CD4-positive, alpha-beta T cell treated with Interleukin-12 subunit alpha and Interleukin-12 subunit beta, for 1 hour (primary cell): ENCODE results near the gene MYRF.
A peak's percentile ranks its signal among the peaks of the same experiment; 100 is the strongest.

Source experiments
- DNase-seq: peaks from one replicate; pipeline ENCODE4 v3.0.0-alpha.2; 2020

The MYRF gene

DNA sequence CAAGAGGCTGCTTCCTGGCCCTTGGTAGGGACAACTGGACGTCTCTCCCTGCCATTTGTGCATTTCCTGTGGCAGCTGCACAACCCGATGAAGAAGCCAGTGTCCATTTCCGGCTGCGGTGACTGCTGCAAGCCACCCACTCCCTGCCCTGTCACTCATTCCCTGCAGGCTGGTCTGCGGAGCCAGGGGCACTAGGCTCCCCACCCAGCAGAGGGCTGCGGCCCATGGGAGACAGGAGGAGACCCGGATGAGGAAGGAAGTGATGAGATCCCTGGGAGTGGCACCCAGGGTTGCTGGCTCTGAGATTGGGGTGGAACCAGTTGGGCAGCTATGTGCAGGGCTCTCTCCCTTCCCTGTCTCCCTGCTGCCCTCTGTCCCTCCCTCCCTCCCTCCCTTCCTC is 10.0 kb upstream of the MYRF start:
- no peak for DNase-seq

DNA sequence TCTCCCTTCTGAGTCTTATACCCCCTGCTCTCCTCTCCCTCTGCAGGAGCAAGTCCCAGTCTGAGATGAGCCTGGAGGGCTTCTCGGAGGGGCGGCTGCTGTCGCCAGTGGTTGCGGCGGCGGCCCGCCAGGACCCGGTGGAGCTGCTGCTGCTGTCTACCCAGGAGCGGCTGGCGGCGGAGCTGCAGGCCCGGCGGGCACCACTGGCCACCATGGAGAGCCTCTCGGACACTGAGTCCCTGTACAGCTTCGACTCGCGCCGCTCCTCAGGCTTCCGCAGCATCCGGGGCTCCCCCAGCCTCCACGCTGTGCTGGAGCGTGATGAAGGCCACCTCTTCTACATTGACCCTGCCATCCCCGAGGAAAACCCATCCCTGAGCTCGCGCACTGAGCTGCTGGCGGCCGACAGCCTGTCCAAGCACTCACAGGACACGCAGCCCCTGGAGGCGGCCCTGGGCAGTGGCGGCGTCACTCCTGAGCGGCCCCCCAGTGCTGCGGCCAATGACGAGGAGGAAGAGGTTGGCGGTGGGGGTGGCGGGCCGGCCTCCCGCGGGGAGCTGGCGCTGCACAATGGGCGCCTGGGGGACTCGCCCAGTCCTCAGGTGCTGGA is 8.8 kb upstream of the MYRF start:
- no peak for DNase-seq

GRCh38 chr11:61744181-61744580 is 8.3 kb upstream of the MYRF start:
- no peak for DNase-seq

- DNase-seq = no peak
These were observed 7.8 kb upstream of the MYRF start for GRCh38 chr11:61744609-61745156.

GRCh38 chr11:61745781-61746441 is 6.5 kb upstream of the MYRF start:
- no peak for DNase-seq

DNA sequence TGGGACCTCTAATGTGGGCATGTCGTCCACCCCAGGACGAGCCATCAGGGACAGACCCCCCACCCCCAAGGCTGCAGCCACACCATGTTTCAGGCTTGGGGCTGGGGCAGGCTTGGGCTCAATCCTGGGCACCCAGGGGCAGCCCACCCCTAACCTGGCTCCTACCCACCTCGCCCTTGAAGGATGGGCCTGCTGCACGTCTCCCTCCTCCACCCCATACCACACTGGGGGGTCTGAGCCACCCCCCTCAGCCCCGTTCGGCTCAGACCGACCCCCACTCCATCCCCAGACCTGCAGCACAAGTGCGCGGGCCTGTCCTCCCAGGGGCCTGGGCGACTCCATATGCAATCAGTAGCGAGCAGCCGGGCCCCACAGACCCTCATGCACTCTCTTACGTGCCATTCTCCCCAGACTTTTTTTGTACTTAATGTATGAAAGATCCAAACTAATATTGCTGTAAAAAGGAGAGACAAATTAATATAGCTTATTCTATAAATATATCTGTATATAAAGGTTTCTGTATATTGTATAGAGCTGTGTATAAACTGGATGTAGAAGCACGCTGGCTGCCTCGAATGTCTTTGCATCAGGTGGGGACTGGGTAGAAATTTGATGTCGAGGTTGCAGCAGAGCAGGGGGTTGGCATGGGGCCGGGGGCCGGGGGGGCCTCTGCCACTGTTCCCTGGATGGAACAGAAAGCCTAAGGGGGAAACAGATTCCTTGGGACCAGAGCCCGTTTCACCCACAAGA is 5.8 kb upstream of the MYRF start:
- DNase-seq = no peak

DNA sequence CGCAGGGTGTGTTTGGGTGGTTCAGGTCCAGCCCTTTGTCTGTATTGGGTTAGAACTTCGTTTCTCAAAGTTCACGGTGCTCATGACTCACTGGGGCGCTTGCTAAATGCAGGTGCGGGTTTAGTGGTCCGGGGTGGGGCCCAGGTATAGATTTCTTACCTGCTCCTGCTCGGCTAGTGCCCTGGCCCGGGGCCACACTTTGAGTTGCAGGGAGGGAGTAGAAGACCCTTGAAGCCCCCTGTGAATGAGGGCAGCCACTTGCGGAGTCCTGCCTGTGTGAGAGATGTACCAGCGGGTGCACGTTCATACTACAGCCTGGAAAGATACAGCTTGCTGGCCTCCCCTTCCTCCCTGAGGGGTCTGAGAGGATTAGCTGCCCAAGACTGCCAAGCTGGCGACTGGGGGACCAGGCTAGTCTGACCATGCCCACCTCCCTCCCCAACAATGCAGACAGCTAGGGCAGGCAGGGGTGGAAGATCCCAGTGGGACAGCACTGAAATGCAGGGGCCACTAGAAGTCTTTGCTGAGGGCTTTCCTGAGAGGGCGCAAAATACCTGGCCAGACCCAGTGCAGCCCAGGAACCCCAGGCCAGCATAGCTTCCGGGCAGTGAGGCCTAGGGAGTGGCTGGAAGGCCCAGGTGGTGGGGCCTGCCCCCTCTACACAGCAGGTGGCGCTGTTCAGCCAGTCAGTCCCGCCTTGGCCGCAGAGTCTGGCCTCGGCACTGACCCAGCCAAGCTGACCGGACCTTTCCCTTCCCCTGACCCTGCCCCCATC is 5.1 kb upstream of the MYRF start:
- peak; percentile 34 for DNase-seq

DNA sequence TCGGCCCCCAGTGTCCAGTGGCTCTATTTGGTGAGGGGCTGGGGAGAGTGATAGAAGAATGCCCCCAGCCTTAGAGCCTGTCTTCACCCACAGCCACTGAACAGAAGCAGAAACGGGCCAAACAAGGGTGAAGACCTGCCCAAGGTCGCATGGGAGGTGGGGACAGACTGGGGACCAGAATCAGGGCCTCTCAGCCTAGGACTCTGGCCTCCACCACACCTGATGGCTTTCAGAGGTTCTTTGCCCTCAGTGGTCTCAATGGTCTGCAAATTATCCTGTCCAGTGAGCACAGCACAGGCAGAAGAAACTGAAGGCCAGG is 4.5 kb upstream of the MYRF start:
- no peak for DNase-seq

- DNase-seq = no peak
These were observed 2.7 kb upstream of the MYRF start for GRCh38 chr11:61749591-61750217.

DNA sequence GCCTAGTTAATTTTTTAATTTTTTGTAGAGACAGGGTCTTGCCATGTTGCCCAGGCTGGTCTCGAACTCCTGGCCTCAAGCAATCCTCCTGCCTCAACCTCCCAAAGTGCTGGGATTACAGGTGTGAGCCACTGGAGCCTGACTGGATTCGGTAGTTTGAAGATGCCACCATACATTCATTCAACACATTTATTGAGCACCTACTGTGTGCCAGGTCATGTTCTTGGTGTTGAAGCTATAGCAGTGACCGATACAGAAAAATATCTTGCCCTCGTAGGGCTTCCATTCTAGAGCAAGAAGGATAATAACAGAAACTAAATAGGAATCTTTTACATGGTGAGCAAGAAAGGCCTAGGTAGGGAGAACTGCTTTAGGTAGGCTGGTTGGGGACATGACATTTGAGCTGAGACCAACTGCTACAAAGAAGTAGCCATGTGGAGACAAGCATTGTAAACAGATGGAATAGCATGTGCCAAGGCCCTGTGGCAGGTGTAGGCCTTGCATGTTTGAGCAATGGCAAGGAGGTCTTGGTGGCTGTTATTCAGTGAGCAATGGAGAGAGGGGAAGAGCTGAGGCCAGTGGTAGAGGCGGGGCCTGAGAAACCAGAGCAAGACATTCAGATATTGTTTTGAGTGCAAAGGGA is 1.7 kb upstream of the MYRF start:
- no peak for DNase-seq

DNA sequence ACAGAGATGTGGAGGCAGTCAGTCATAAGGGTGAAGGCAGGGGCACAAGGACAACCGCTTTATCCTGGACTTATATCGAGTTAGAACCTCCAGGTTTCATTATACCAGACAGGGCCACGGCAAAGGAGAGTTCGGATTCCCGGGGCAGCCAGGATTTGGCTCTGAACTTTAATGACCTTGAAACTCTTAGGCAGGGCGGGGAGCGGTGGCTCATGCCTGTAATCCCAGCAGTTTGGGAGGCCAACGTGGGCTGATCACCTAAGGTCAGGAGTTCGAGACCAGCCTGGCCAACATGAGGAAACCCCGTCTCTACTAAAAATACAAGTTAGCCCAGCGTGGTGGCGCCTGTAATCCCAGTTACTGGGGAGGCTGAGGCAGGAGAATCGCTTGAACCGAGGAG is 1.1 kb upstream of the MYRF start:
- no peak for DNase-seq

DNA sequence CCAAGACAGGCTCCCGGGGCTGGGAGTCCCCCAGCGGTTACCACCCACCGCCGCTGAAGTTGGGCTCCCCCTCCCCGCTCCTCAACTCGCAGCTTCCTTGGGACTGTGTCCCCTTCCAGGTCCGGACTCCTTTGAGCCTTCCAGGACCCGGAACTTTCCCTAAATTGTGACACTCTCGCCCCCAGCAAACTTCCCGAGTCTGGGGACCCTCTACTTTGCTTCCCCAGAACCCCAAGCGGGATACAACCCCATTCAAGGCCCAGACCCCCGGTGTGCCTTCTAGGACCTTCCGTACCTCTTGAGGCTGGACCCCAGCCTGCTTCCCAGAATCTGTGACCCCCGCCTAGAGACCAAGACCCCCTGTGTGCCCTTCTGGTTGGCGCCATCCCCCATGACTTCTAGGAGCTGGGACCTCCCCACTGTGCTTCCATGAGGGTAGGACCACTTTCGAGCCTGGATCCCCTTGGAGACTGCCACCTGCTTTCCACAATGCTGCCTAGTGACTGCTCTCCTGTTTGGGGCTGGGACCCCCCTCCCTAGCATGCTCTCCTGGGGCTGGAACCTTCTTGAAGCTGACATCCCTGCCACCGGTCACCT is 587 bp downstream of the MYRF start:
- no peak for DNase-seq

GRCh38 chr11:61753672-61754071 is 1.2 kb downstream of the MYRF start:
- DNase-seq = no peak

- no peak for DNase-seq
These were observed 2.4 kb downstream of the MYRF start for GRCh38 chr11:61754534-61755482.

DNA sequence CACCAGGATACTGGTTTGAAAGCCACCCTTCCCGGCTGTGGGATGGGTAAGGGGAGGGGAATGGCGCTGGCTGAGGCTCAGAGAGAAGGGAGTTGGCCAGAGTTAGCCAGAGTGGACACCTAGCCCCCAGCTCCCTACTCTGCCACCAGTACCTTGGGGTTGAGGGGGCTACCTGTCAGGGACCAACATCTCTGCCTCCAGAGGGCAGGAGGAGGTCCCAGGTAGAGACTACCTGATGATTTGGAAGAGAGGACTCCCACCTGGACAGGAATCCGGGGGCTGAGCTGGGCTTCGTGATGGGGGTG is 3.7 kb downstream of the MYRF start:
- DNase-seq = no peak

- peak; percentile 12 for DNase-seq
These were observed 4.2 kb downstream of the MYRF start for GRCh38 chr11:61756452-61757212.

DNA sequence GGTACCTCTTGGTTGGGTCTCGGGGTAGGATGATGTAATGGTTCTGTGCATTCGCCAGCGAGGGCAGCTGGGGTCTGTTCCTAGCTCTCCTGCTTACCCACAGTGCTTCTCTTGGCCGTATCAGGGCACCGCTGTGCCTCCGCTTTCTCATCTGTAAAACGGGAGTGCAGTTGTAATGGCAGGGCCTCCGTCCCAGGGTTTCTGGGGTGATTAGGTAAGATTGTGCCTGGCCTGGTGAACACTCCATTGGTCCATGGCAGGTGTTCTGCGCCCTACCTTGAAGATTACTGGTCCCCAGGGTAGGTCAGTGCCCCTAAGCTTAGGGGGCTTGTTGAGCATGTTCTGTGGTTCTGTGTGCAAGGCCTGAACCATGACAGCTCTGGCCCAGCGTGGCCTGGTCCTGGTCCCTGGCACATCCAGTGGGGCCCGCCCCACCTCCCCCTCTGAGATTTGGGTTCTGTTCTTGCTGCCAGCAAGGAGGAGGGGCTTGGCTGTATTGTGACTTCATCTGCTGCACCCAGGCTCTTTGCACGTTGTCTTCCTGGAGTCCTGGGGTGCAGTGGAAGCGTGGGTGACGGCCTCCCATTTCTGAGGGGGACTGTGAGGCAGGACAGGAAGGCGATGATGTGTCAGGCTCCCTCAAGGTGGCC is 4.9 kb downstream of the MYRF start:
- no peak for DNase-seq

- DNase-seq = no peak
These were observed 8.5 kb downstream of the MYRF start for GRCh38 chr11:61760946-61761345.

DNA sequence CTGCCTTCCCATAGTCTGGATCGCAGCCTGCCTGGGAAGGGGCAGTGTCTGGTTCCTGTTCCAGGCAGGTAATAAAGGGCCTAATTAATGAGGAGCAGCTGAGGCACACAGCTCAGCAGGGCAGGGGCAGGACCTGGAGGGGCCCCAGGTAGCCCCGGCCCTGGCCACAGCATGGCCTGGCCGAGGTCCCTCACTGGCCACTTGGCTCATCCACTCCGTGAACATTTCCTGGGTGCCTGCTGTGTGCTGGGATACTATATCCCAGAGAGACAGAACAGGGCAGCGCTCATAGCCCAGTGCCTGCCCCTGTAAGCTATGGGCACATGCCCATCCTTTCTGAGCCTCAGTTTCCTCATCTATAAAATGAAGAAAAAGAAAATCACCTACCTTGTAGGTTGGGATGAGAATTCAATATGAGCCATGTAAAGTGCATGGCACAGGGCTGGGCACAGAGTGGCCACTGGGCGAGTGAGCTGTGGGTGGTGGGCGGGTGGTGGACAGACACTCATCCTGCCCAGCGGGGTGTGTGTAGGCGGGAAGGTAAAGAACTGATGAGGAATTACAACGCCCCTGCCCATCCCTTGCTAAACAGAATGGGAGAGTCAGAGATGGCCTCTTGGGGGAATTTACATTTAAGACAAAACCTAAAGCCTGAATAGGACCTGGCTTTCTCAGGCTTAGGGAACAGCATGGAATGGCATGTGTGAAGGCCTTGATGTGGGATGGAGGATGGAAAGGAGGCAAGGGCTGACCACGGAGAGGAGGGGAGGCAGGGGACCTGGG is 9.2 kb downstream of the MYRF start:
- no peak for DNase-seq
